K562 (cell line): Measurements from ENCODE around the gene CCDC9. TPM values are rescaled to one million over a fixed set of nuclear protein-coding genes. Genes with fewer than 3 reads are reported as not detected.

ENCODE experiments used
- CHD1 ChIP-seq: fragments of 200-600 bp; sonication (generic); IDR thresholded peaks from one replicate; pipeline ENCODE4 v1.6.1; 2012; ENCODE audit warnings: mild to moderate bottlenecking, moderate library complexity, low read length, inconsistent platforms
- HIVEP1 ChIP-seq: fragments of 250-450 bp; sonication (Bioruptor Pico); IDR thresholded peaks from 2 replicates; pipeline ENCODE4 v1.4.0; 2020; ENCODE audit warnings: mild to moderate bottlenecking
- MAFF ChIP-seq: IDR thresholded peaks from 2 replicates; pipeline ENCODE4 v1.6.1; 2012; ENCODE audit warnings: low read length, improper control_type of control experiment
- POLR2G ChIP-seq: fragments of 200-400 bp; formaldehyde crosslinking; IDR thresholded peaks from 2 replicates; pipeline ENCODE4 v1.6.1; 2017; ENCODE audit warnings: low read depth, mild to moderate bottlenecking, antibody characterized with exemption, low read length, moderate library complexity
- STAG1 ChIP-seq: sonication (generic); formaldehyde crosslinking; IDR thresholded peaks from 2 replicates; pipeline ENCODE4 v1.5.0; 2020; ENCODE audit warnings: missing genetic modification reagents, borderline replicate concordance
- SUPT5H ChIP-seq: fragments of 450-650 bp; IDR thresholded peaks from 2 replicates; pipeline ENCODE4 v1.6.1; 2016
- TCF7 ChIP-seq: sonication (generic); IDR thresholded peaks from 2 replicates; pipeline ENCODE4 v1.6.1; 2016; ENCODE audit warnings: antibody characterized with exemption, borderline replicate concordance
- ZNF507 ChIP-seq: conservative IDR thresholded peaks from 2 replicates; pipeline ENCODE4 v1.6.1; 2017; ENCODE audit warnings: missing genetic modification characterization, missing compliant biosample characterization
- ZNF609 ChIP-seq: sonication (generic); formaldehyde crosslinking; IDR thresholded peaks from 2 replicates; pipeline ENCODE4 v1.8.1; 2023; ENCODE audit warnings: missing genetic modification reagents, mild to moderate bottlenecking, borderline replicate concordance
- ZNF655 ChIP-seq: fragments of 250-450 bp; sonication (Bioruptor Pico); IDR thresholded peaks from 2 replicates; pipeline ENCODE4 v1.5.0; 2021
- polyA plus RNA-seq, 8 experiments: library from polyadenylated mRNA; depleted of rRNA in 4 of 8; stranded (reverse) in 5 of 8; unstranded in 3 of 8; fragments of >200 nt; fragmentation: Nextera tagmentation in 2 of 8; fragmentation: Illumina TruSeq in 1 of 8; extraction: Ambion mirVana in 2 of 8; extraction: Trizol in 1 of 8; gene quantifications; 2 replicates each; pipeline versions ENCODE4 v1.2.1 to v1.2.3, GENCODE V29; 2011 to 2014; ENCODE audit warnings: inconsistent platforms in 1 of 8, missing spikeins in 1 of 8
- total RNA-seq, 7 experiments: library from RNA; depleted of rRNA in 6 of 7; stranded (reverse); fragments of >200 nt in 6 of 7; fragmentation: Illumina TruSeq in 2 of 7; extraction: Trizol in 2 of 7; gene quantifications; 2 replicates each; pipeline versions ENCODE4 v1.2.1 to v1.2.3, GENCODE V29; 2011 to 2021; ENCODE audit warnings: low replicate concordance in 1 of 7
- TF ChIP-seq, protein P1 (sequence below): fragments of 250-450 bp; sonication (Bioruptor Pico); IDR thresholded peaks from 2 replicates; pipeline ENCODE4 v1.6.1; 2021; ENCODE audit warnings: mild to moderate bottlenecking

The CCDC9 gene
- total and polyA plus RNA-seq, 9 of the 15 experiments (the other 6 are each of a cell fraction or from before 2014, with no cell fraction given): 0.23 to 38.6 (median 8.4) TPM

DNA sequence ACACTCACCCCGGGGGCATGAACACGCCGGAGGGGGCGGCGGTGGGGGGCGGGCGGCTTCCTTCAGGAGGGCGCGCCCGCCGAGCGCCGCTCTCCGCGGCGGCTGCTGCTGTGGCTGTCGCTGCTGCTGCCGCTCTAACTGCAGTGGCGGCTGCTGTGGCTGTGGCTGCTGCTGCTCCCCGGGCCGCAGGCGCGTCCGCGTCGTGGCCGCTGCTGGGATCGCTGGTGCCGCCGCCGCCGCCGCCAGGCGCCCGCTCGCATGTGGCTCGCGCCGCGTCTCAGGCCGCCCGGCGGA, 25.5 kb upstream of the CCDC9 start, which contains the start of gene BBC3 (continued):
- TF ChIP-seq ZNF609 (CRISPR knock-in tag) (0 out of 2 replicates have a peak, but pooled peaks have one; percentile 10), CHD1 (no peak), ZNF655 (CRISPR knock-in tag) (no peak), ZNF507 (tag) (no peak), POLR2G (peak; percentile 88), HIVEP1 (no peak), MAFF (no peak), TCF7 (peak; percentile 1; the same call in 1 of the 2 replicates), SUPT5H (no peak), STAG1 (no peak)
- TF ChIP-seq, protein P1, sequence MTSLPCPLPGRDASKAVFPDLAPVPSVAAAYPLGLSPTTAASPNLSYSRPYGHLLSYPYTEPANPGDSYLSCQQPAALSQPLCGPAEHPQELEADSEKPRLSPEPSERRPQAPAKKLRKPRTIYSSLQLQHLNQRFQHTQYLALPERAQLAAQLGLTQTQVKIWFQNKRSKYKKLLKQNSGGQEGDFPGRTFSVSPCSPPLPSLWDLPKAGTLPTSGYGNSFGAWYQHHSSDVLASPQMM (CRISPR knock-in tag): no peak
- TF ChIP-seq, all 486 proteins: peak for 31
